ENCODE data around the gene ARHGAP26. TPM values are rescaled to one million over a fixed set of nuclear protein-coding genes. Genes with fewer than 3 reads are reported as not detected.
"Not testable (repeated sequence)": the region's sequence is repeated elsewhere in the genome, so short reads cannot be mapped to it uniquely, and the experiment has no call there.

The ARHGAP26 gene
- total RNA-seq, 1 experiment from 2014 or later: 38.3 TPM

DNA sequence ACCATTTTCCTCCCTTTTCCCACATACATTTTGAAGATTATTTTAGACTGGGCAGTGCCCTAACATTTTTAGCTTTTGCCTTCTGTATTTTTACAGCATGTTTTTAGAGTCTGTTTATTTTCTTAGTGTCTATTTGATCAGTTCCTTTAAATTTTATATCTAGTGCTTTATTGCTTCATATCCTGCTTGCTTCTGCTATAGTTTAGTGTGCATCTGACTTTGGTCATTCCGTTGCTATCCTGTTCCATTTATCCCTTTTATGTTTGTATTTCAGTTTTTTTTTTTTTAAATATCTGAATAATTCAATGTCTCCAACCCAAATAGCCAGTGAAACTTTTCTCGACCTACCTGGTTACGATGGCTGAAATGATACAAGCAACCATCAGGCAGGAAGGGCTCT is 203.8 kb downstream of the ARHGAP26 start:
- DNase-seq (ENCODE audit: low read depth): no peak
- in situ Hi-C loops (cut with HindIII; ENCODE audit: low pct_unique_long_range_greater_than_20kb, low sequenced_read_pairs): no loop called here

DNA sequence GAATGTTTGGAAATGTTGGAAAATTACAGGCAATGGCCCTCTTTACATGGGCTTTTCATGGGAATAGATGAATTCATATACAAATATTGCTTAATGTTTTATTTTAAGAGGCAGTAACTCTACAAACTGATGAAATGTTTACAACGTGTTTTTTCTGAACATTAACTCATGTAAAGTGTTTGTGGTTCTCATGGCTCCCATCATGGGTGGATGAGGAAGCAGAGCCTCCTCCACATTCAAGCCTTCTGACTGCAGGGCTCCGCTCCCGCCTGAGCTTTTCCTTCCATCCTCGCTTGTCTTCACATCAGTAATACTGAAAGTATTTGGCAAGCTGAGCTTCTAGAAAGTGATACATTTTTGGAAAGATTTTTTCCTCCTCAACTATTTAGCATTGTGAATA is 204.2 kb downstream of the ARHGAP26 start:
- in situ Hi-C loops (cut with HindIII; ENCODE audit: low pct_unique_long_range_greater_than_20kb, low sequenced_read_pairs): no loop called here
- DNase-seq (ENCODE audit: low read depth): no peak

DNA sequence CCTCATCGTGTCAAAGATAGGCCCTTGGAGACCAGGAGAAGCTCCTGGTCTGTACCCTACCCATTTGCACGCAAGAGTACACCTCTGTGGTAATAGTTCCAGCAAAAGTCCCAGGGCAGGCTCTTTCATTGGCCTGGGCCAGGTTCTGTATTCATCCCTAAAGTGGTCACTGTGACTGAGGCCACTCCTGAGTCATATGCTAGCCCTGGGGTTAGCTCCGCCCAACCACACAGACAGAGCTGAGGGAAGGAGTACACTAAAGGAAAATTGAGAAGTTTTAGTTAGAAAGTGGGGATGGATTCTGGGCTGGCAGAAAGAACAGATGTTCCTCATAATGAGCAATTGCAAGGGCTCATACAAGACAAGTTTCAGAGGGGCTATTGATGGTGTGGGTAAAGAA is 206.7 kb downstream of the ARHGAP26 start:
- in situ Hi-C loops (cut with HindIII; ENCODE audit: low pct_unique_long_range_greater_than_20kb, low sequenced_read_pairs): no loop called here
- peak; percentile 15 for DNase-seq (ENCODE audit: low read depth)

DNA sequence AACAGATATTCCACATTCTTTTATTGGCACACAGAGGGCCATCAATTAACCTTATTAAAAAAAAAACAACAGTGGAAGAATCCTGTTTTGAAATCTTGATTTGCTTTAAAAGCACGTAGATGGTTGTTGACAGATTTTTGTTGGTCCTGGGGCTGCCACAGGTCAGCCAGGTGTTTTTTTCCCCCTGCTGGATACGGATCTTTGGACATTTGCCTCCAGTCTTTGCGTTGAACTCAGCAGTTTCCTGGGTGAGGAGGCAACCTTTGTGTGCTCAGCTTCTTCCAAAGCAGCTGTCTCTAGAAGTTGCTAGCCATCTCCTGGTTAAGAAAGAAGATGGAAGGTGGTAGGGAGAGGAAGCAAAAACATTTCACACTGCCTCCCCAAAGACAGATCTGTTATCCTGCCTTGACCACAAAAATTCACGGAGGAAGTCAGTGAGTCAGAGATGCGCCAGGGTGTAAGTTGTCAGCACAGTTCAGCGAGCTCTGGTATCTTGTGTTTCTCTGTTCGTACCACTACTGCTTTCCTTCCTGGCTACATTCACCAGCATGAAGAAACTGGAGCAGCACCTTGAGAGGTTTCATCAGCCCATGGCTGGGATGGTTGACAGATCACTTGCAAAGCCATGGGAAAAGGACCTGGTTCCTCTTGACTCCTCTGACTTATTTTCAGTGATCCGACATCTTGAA is 207.3 kb downstream of the ARHGAP26 start:
- DNase-seq (ENCODE audit: low read depth): peak; percentile 74
- in situ Hi-C loops (cut with HindIII; ENCODE audit: low pct_unique_long_range_greater_than_20kb, low sequenced_read_pairs): no loop called here

DNA sequence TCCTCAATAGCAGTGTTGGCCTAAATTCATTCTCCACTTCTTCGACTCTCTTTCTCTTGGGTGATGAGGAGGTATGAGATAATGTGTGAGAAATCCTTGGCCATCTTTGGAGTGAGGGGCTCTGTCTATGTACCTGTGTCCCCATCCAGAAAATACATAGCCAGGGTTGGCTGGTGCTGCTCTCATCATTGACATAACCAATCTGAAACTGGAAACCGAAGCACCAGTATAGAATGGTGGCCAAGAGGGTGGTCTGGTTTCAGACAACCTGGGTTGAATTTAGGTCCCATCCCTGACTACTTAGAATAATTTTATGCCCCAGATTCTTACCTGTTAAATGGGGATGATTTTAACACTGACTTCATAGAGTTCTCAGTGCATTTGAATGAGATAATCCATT is 208.1 kb downstream of the ARHGAP26 start:
- DNase-seq (ENCODE audit: low read depth): no peak
- in situ Hi-C loops (cut with HindIII; ENCODE audit: low pct_unique_long_range_greater_than_20kb, low sequenced_read_pairs): no loop called here

DNA sequence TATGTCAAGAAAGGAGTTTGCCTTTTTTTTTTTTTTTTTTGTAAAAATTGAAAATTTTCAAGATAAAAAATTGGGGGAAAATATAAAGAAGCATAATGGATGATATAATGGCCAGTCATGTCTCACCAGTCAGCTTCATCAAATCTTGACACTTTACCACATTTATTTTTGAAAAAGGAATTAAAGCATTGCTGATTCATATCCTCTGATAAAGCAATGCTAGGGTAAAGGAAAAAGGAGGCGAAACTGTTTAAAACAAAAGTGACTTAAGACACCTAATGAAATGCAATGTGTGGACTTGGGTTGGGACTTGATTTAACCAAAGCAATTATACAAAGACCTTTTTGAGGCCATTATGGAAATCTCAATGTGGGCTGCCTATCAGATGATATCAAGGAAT is 208.5 kb downstream of the ARHGAP26 start:
- no peak for DNase-seq (ENCODE audit: low read depth)
- in situ Hi-C loops (cut with HindIII; ENCODE audit: low pct_unique_long_range_greater_than_20kb, low sequenced_read_pairs): no loop called here

DNA sequence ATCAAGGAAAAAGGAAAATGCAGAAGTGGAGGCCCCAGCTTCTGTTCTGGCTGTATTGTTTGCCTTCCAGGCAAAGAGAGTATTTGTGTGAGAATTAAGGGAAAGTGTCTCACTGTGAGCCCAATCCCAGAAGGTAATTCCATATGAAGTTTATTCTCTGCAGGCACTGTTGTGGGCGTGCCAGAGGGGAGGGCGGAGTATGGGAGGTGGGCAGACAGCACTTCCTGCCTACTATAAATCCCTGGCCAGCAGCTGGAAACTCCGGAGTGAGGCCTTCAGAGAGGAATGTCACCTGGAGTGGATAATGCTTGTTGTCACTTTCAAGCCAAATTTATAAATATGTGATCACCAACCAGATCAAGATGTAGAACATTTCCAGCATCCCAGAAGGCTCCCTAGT is 209.5 kb downstream of the ARHGAP26 start:
- DNase-seq (ENCODE audit: low read depth): no peak
- in situ Hi-C loops (cut with HindIII; ENCODE audit: low pct_unique_long_range_greater_than_20kb, low sequenced_read_pairs): no loop called here

DNA sequence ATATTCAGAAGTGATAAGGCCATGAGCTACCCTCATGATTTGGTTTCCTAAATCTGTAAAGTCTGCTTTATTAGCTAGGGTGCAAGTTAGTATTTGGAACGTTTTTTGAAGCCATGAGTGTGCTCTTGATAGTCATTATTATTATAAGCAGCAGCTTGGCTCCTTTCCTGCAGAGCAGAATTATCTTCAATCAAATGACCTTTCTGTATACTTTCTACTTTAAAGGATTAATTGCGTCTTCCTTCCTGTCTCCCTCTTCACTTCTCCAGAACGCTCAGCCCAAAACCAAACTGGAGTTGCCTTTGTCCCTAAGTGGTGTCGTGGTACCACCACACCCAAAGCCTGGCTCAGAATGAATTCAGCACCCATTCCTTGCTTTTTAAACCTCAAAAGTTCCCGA is 211.3 kb downstream of the ARHGAP26 start:
- in situ Hi-C loops (cut with HindIII; ENCODE audit: low pct_unique_long_range_greater_than_20kb, low sequenced_read_pairs): no loop called here
- DNase-seq (ENCODE audit: low read depth): no peak

DNA sequence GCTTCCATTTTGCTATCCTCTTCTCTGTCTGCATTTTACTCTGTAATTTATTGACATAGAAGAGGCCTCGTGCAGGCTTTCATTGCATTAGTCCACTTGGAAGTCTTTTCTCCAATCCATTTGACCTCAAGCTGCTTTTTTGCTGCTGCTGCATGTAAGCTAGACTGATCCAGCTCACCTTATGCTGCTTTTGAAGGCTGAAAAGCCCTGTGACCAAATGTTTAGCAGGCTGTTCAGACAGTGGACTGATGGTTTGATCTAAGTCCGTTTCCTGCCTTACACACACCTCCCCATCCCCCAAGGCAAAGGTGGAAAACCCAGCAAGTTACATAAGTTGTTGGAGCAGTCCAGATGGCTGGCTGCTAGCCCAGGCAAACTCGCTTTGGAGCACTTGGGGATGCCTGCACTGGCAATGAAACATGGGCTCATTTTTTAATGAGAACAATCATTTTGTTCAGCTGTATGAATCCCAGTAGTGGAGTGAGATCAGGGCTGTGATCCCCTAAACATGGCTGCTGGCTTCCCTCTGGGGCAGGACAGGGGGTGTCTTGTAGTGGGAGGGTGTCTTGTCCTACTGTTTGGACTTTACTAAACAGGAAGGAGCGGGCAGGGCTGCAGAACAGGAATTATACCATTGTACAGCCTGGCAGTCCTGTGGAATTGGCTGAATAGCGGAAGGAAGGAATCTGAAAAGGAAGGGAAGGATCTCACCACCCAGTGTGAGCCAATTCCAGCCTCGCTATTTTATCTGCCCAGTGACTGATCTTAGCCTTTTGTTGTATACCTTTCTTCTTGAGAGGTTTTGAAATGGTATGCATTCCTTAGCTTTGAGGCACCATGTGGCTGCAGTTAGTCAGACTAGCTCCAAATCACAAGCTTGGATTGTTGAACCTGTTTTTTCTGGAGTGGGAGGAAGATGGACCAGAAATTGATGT is 212.0 kb downstream of the ARHGAP26 start:
- in situ Hi-C loops (cut with HindIII; ENCODE audit: low pct_unique_long_range_greater_than_20kb, low sequenced_read_pairs): no loop called here
- DNase-seq (ENCODE audit: low read depth): peak; percentile 41

DNA sequence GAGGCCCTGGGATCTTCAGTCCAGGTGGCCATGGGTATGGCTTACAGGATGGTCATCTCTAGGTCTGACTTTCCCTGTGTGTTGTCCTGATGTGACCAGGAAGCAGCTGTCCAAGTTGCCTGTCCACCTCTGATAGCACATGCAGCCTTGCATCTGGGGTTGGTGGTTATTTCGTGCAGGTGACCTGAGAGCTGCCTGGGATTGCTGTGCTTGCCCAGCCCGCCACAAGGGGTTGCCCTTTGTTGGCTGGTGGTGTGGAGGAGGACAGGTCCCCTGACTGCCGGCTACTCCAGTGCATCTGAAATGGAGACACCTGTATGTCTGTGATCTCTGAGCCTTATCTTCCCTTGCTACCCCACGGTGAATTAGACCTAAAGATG is 212.6 kb downstream of the ARHGAP26 start:
- no peak for DNase-seq (ENCODE audit: low read depth)
- in situ Hi-C loops (cut with HindIII; ENCODE audit: low pct_unique_long_range_greater_than_20kb, low sequenced_read_pairs): no loop called here

DNA sequence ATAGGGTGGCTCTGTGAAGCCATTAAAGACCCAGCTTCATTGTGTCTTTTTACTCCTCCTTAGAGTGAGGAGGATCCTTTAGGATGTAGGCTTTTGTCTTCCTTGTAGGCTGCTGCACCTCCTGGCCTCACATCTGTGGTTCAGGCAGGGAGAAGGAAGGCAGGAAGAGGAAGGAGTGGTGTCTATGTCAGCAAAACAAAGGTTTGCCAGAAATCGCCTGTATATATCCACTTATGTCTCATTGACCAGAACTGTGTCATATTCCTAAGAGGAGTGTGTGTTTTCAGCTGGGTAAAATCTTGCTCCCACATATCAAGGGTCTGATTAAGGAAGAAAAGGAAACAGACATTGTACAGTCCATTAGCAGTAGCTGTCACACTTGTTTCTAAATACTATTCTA is 213.8 kb downstream of the ARHGAP26 start:
- in situ Hi-C loops (cut with HindIII; ENCODE audit: low pct_unique_long_range_greater_than_20kb, low sequenced_read_pairs): no loop called here
- no peak for DNase-seq (ENCODE audit: low read depth)

DNA sequence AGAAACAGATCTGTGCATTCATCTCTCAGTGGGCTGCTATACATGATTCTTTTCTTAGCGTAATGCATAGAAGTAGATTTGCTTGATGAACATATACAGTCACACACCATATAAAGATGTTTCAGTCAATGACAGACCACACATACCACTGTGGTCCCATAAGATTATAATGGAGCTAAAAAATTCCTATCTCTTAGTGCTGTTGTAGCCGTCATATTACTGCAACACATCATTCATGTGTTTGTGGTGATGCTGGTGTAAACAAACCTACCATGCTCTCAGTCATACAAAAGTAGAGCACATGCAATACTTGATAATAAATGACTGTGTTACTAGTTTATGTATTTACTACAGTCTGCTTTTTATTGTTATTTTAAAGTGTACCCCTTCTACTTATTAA is 214.3 kb downstream of the ARHGAP26 start:
- no peak for DNase-seq (ENCODE audit: low read depth)
- in situ Hi-C loops (cut with HindIII; ENCODE audit: low pct_unique_long_range_greater_than_20kb, low sequenced_read_pairs): no loop called here

DNA sequence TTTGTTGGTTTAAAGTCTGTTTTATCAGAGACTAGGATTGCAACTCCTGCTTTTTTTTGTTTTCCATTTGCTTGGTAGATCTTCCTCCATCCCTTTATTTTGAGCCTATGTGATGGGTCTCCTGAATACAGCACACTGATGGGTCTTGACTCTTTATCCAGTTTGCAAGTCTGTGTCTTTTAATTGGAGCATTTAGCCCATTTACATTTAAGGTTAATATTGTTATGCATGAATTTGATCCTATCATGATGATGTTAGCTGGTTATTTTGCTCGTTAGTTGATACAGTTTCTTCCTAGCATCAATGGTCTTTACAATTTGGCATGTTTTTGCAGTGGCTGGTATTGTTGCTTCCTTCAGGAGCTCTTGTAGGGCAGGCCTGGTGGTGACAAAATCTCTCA is 219.1 kb downstream of the ARHGAP26 start:
- in situ Hi-C loops (cut with HindIII; ENCODE audit: low pct_unique_long_range_greater_than_20kb, low sequenced_read_pairs); DNase-seq (ENCODE audit: low read depth): not testable (repeated sequence)

DNA sequence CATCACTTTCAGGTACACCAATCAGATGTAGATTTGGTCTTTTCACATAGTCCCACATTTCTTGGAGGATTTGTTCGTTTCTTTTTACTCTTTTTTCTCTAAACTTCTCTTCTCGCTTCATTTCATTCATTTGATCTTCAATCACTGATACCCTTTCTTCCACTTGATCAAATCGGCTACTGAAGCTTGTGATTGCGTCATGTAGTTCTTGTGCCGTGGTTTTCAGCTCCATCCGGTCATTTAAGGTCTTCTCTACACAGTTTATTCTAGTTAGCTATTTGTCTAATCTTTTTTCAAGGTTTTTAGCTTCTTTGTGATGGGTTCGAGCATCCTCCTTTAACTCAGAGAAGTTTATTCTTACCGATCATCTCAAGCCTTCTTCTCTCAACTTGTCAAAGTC is 219.9 kb downstream of the ARHGAP26 start:
- DNase-seq (ENCODE audit: low read depth); in situ Hi-C loops (cut with HindIII; ENCODE audit: low pct_unique_long_range_greater_than_20kb, low sequenced_read_pairs): not testable (repeated sequence)

DNA sequence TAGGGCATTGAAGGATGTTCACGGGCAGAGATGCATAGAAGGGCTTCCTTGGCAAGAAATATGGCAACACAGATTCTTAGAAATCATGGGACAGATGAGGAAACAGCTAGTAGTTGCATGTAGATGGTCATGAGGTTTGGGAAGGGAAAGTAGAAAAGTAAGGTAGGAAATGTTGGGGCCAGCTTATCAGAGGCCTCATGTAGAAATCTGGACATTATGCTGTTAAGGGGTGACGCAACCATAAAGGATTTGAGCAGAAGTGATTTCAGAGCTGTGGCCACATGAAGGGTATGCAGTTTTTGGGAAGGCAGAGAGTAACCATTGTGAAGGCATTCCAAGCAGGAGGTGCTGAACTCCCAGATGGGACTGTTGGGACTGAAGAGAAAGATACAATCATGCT is 224.0 kb downstream of the ARHGAP26 start:
- in situ Hi-C loops (cut with HindIII; ENCODE audit: low pct_unique_long_range_greater_than_20kb, low sequenced_read_pairs): no loop called here
- DNase-seq (ENCODE audit: low read depth): no peak

DNA sequence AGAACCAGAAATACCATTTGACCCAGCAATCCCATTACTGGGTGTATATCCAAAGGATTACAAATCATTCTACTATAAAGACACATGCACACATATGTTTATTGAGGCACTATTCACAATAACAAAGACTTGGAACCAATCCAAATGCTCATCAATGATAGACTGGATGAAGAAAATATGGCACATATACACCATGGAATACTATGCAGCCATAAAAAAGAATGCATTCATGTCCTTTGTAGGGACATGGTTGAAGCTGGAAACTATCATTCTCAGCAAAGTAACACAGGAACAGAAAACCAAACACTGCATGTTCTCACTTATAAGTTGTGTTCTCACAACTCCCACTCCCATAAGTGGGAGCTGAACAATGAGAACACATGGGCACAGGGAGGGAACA is 225.4 kb downstream of the ARHGAP26 start:
- in situ Hi-C loops (cut with HindIII; ENCODE audit: low pct_unique_long_range_greater_than_20kb, low sequenced_read_pairs); DNase-seq (ENCODE audit: low read depth): not testable (repeated sequence)

DNA sequence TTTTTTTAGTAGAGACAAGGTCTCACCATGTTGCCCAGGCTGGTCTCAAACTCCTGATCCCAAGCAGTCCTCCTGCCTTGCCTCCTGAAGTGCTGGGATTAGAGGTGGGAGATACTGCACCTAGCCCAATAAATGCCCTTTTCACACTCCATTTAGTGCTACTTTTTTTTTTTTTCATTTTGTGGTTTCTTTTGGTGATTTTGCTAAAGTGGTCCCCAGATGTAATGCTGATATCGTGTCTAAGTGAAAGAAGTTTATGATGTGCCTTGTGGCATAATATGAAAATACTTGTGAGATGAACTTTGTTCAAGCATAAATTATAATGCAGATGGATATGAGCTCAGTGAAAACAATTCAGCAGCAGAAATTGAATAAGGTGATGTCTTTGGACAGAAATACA is 227.4 kb downstream of the ARHGAP26 start:
- DNase-seq (ENCODE audit: low read depth): no peak
- in situ Hi-C loops (cut with HindIII; ENCODE audit: low pct_unique_long_range_greater_than_20kb, low sequenced_read_pairs): no loop called here

DNA sequence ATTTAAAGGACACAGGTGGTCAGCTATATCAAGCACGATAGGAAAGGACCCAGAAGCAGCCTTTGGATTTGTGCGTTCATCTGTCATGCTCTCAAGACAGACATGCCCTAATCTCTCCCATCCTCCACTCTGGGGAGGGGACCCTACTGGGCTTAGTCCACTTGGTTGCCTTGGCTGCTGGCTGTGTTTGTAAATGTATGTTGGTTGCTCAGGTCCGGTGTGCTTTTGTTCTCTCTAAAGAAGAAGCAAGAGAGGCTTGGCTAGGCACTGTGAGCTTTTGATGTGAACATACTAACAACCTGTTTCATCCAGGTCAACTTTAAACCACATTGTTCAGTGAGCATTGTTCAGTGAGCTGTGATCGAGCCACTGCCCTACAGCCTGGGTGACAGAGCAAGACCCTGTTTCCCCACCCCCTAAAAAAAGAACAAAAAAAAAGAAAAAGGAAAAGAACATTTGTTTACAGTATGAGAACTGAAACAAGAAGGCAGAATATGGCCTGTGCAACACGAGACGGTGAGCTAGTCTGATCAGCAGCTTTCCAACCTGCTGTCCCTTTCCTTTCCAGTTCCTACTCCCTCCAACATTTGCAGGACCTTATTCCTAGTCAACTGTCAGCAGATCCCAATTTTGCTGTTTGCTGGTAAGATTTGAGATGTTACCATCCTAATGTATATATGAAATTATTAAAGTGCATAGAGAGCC is 228.3 kb downstream of the ARHGAP26 start:
- DNase-seq (ENCODE audit: low read depth): no peak
- in situ Hi-C loops (cut with HindIII; ENCODE audit: low pct_unique_long_range_greater_than_20kb, low sequenced_read_pairs): no loop called here

DNA sequence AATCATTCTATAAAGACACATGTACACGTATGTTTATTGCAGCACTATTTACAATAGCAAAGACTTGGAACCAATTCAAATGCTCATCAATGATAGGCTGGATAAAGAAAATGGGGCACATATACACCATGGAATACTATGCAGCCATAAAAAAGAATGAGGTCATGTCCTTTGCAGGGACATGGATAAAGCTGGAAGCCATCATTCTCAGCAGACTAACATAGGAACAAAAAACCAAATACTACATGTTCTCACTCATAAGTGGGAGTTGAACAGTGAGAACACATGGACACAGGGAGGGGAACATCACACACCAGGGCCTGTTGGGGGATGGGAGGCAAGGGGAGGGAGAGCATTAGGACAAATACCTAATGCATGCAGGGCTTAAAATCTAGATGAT is 230.4 kb downstream of the ARHGAP26 start:
- DNase-seq (ENCODE audit: low read depth); in situ Hi-C loops (cut with HindIII; ENCODE audit: low pct_unique_long_range_greater_than_20kb, low sequenced_read_pairs): not testable (repeated sequence)

Measured in Caki2 (cell line).